Ishikawa (cell line): ENCODE data around the gene NKD1.

Source experiments
- CEBPB ChIP-seq: IDR thresholded peaks from 2 replicates; pipeline ENCODE4 v1.6.1; 2012
- CREB1 ChIP-seq: IDR thresholded peaks from 2 replicates; pipeline ENCODE4 v1.6.1; 2012; ENCODE audit warnings: low read depth
- EGR1 ChIP-seq: IDR thresholded peaks from 2 replicates; pipeline ENCODE4 v1.6.1; 2012
- EP300 ChIP-seq: IDR thresholded peaks from 2 replicates; pipeline ENCODE4 v1.6.1; 2012; ENCODE audit warnings: borderline replicate concordance
- FOXM1 ChIP-seq: IDR thresholded peaks from 2 replicates; pipeline ENCODE4 v1.6.1; 2012; ENCODE audit warnings: low read depth, borderline replicate concordance
- NFIC ChIP-seq: IDR thresholded peaks from 2 replicates; pipeline ENCODE4 v1.6.1; 2012
- RAD21 ChIP-seq: IDR thresholded peaks from 2 replicates; pipeline ENCODE4 v1.6.1; 2012; ENCODE audit warnings: low read depth
- TAF1 ChIP-seq: IDR thresholded peaks from 2 replicates; pipeline ENCODE4 v1.6.1; 2012; ENCODE audit warnings: low read depth, mild to moderate bottlenecking
- TCF12 ChIP-seq: IDR thresholded peaks from 2 replicates; pipeline ENCODE4 v1.6.1; 2012; ENCODE audit warnings: low read depth
- TEAD4 ChIP-seq: IDR thresholded peaks from 2 replicates; pipeline ENCODE4 v1.6.1; 2012
- YY1 ChIP-seq: IDR thresholded peaks from 2 replicates; pipeline ENCODE4 v1.6.1; 2012; ENCODE audit warnings: low read depth
- ZBTB7A ChIP-seq: IDR thresholded peaks from 2 replicates; pipeline ENCODE4 v1.6.1; 2012; ENCODE audit warnings: low read depth
- TF ChIP-seq, protein P1 (sequence below): IDR thresholded peaks from 2 replicates; pipeline ENCODE4 v1.6.1; 2012
- TF ChIP-seq, protein P2 (sequence below): IDR thresholded peaks from 2 replicates; pipeline ENCODE4 v1.6.1; 2012; ENCODE audit warnings: low read depth, mild to moderate bottlenecking
- TF ChIP-seq, protein P3 (sequence below): IDR thresholded peaks from 2 replicates; pipeline ENCODE4 v1.6.1; 2012

NKD1 gene

DNA sequence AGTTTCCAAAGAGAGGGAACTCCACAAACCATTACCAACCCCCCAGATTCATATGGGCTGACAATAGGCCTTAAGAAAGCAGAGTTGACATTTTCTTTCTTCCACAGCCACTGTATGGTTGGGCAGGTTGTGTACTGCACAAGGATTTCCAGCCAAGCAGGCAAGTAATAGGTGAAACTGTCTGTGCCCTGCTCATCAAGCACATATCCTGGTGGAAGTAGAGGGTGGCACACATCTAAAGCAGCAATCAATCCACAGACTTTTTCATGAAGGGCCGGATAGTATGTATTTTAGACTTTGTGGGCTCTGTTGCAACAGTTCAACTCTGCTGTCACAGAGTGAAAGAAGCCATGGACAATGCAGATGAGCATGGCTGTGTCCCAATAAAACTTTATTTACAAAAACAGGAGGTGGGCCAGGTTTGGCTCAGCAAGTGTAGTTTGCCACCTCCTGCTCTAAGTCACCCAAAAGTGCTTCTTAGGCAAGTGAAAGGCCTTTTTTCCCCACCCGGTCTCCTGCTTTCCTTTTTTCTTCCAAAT is 69.5 kb downstream of the NKD1 start:
- no peak for TF ChIP-seq TEAD4
- TF ChIP-seq NFIC, result no peak
- no peak for TF ChIP-seq TAF1
- TF ChIP-seq ZBTB7A, result no peak
- no peak for TF ChIP-seq EGR1
- TF ChIP-seq FOXM1, result no peak
- no peak for TF ChIP-seq CREB1
- no peak for TF ChIP-seq YY1
- TF ChIP-seq, protein P1, sequence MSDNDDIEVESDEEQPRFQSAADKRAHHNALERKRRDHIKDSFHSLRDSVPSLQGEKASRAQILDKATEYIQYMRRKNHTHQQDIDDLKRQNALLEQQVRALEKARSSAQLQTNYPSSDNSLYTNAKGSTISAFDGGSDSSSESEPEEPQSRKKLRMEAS, result no peak
- TF ChIP-seq TCF12, result no peak
- no peak for TF ChIP-seq RAD21
- TF ChIP-seq EP300, result no peak
- TF ChIP-seq CEBPB, result no peak
- TF ChIP-seq, protein P2, sequence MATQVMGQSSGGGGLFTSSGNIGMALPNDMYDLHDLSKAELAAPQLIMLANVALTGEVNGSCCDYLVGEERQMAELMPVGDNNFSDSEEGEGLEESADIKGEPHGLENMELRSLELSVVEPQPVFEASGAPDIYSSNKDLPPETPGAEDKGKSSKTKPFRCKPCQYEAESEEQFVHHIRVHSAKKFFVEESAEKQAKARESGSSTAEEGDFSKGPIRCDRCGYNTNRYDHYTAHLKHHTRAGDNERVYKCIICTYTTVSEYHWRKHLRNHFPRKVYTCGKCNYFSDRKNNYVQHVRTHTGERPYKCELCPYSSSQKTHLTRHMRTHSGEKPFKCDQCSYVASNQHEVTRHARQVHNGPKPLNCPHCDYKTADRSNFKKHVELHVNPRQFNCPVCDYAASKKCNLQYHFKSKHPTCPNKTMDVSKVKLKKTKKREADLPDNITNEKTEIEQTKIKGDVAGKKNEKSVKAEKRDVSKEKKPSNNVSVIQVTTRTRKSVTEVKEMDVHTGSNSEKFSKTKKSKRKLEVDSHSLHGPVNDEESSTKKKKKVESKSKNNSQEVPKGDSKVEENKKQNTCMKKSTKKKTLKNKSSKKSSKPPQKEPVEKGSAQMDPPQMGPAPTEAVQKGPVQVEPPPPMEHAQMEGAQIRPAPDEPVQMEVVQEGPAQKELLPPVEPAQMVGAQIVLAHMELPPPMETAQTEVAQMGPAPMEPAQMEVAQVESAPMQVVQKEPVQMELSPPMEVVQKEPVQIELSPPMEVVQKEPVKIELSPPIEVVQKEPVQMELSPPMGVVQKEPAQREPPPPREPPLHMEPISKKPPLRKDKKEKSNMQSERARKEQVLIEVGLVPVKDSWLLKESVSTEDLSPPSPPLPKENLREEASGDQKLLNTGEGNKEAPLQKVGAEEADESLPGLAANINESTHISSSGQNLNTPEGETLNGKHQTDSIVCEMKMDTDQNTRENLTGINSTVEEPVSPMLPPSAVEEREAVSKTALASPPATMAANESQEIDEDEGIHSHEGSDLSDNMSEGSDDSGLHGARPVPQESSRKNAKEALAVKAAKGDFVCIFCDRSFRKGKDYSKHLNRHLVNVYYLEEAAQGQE, result no peak
- TF ChIP-seq, protein P3, sequence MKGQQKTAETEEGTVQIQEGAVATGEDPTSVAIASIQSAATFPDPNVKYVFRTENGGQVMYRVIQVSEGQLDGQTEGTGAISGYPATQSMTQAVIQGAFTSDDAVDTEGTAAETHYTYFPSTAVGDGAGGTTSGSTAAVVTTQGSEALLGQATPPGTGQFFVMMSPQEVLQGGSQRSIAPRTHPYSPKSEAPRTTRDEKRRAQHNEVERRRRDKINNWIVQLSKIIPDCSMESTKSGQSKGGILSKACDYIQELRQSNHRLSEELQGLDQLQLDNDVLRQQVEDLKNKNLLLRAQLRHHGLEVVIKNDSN, result no peak

DNA sequence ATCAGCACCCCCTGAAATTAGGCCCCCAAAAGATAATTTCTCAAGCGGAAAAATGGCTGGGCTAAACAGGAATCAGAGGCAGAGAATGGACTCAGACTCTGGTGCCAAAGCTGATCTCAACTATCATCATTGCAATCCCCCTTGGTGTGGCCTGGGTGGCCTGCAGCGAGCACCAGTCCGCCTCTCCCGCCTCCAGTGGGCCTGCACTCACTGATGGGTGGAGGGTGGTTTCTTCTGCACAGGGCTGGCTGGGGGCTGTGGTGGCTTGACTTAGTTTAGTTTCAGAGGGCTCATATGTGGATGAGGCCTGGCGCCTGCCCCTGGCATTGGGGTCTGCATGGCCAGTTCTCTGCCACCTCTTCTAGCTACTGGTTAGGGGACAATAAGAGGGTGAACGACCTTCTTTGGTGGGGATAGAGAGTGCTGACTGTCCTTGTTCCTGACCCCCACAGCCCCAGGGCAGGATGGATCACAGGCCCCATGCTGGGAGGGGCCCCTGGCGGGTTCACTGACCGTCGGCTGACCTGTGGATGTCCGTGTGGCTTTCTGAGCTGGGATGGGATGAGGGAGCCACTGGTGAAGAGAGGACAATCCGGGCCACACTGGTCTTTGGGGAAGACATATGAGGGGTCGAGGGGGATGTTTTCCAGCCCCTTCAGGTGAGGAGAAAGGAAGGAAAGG is 70.2 kb downstream of the NKD1 start:
- TF ChIP-seq RAD21 (no peak), ZBTB7A (no peak), CREB1 (no peak), TCF12 (no peak), EGR1 (no peak), EP300 (no peak), TEAD4 (no peak), YY1 (no peak), NFIC (no peak), CEBPB (no peak), FOXM1 (no peak), TAF1 (no peak)
- TF ChIP-seq, protein P2, result no peak
- TF ChIP-seq, protein P1, result no peak
- TF ChIP-seq, protein P3, result no peak

DNA sequence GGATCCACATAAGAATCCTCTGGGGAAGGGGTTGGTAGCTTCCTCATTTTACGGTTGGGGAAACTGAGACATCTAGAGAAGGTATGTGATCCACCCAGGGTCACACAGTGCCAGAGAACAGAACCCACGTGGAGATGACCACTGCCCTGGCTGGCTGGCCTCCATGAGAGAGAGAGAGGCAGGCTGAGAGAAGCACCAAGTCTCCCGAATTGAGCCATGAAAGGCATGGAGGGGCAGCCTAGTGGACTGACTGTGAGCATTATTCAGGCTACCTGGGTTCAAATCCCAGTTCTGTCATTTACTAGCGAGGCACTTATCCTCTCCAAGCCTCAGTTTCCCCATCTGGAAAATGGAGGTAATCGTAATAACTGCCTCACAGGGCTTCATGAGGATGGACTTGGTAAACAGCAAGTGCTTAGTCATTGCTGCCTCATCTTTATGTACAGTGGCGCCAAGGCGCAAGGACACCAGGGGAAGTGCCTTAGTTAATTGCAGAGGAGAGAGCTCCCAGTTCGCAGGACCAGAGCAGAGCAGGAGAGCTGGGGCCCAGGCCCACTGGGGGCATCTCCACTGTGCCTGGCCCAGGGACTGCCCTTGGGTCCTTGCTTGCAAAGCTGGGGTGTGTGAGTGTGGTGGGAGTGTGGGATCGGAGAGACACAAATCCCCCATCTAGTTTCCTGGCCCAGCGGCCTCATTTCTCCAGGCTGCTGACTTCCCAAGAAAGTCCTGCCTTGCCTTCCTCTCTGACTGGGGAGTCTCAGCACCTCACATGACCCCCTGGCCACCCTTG is 71.7 kb downstream of the NKD1 start:
- no peak for TF ChIP-seq CEBPB
- TF ChIP-seq, protein P1, result no peak
- no peak for TF ChIP-seq ZBTB7A
- no peak for TF ChIP-seq TEAD4
- no peak for TF ChIP-seq TAF1
- TF ChIP-seq TCF12, result no peak
- no peak for TF ChIP-seq NFIC
- TF ChIP-seq YY1, result no peak
- TF ChIP-seq, protein P3, result no peak
- TF ChIP-seq, protein P2, result no peak
- TF ChIP-seq CREB1, result no peak
- TF ChIP-seq EP300, result no peak
- TF ChIP-seq FOXM1, result no peak
- TF ChIP-seq EGR1, result no peak
